ENCODE results near the gene GORASP2.

The GORASP2 gene

DNA sequence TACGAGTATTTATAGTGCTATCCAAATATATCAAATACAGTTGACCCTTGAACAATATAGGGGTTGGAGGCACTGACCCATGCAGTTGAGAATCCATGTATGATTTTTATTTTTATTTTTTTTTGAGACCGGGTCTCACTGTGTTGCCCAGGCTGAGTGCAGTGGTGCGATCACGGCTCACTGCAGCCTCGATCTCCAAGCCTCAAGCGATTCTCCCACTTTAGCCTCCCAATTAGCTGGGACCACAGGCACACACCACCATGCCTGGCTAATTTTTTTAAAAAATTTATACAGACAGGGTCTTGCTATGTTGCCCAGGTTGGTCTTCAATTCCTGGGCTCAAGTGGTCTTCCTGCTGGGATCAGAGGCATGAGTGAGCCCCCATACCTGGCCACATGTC lies 70.6 kb downstream of the GORASP2 start:
- no peak for DNase-seq (ENCODE audit: low read depth)

DNA sequence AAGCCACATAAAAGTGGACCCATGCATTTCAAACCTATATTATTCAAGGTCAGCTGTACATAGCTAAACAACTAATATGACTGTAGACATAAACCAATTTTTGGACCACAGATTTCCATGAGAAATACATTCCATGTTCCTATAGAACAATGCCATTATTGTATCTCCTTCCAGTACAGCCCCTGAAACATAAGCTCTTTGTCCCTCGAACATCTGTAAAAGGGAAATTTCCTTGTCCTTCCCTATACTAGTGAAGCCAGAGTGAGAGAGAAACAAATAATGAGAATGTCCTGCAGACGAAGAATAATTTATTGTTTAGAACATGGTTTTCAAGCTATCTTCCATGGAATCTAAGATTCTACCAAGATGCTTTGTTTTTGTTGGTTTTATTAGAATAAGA lies 75.3 kb downstream of the GORASP2 start:
- DNase-seq (ENCODE audit: low read depth): no peak

DNA sequence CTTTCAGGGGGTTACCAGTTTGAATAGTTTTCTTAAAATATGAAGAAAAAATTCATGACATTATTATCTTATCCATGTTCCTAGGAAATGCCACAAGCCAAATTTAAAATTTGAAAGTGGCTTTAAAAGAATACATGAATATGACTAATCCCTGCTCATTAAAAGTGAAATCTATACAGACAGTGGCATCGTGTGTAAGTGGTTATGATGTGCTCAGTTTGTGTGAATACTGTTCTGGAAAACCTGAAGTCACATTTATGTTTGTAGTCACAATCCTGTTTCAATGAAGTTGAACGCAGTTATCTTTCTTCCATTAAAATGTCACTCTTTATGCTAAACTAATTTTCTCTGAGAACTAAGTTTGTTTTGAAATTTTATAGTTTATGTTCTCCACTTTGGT lies 75.8 kb downstream of the GORASP2 start:
- no peak for DNase-seq (ENCODE audit: low read depth)

- no peak for DNase-seq (ENCODE audit: low read depth)
Observed at GRCh38 chr2:171008550-171009205, 79.6 kb downstream of the GORASP2 start.

- DNase-seq (ENCODE audit: low read depth): no peak
Observed at GRCh38 chr2:171009386-171009785, 80.3 kb downstream of the GORASP2 start.

GRCh38 chr2:171013851-171014250 lies 84.8 kb downstream of the GORASP2 start:
- no peak for DNase-seq (ENCODE audit: low read depth)

DNA sequence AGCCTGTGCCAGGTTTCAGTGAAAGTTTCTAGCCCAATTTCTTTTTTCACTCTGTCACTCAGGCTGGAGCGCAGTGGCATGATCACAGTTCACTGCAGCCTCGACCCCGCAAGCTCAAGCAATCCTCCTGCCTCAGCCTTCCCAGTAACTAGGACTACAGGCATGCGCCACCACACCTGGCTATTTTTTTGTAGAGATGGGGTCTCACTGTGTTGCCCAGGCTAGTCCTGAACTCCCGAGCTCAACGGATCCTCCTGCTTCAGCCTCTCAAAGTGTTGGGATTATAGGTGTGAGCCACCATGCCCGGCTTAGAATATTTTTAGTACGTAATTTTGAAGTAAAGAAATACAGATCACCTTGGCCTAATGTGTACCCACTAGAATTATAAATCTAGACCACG lies 87.1 kb downstream of the GORASP2 start:
- no peak for DNase-seq (ENCODE audit: low read depth)
